Measurements from ENCODE around the gene PROX1. TPM values are rescaled to one million over a fixed set of nuclear protein-coding genes. Genes with fewer than 3 reads are reported as not detected.

PROX1 gene
- total and polyA plus RNA-seq, 9 of the 15 experiments (the other 6 are each of a cell fraction or from before 2014, with no cell fraction given) = 0.14 to 0.22 TPM; not detected in 7

GRCh38 chr1:214003233-214003632, 15.5 kb downstream of the PROX1 start (continued):
- TF ChIP-seq BCLAF1 (IDR thresholded peaks at IDR 0.05; ENCODE audit: borderline replicate concordance in 1 of 2, control insufficient read depth in 1 of 2, low read depth in 2 of 2, low read length in 1 of 2) = no peak
- no peak for TF ChIP-seq HCFC1 (IDR thresholded peaks at IDR 0.05; ENCODE audit: low read depth, low read length)
- TF ChIP-seq CBFA2T2 (conservative IDR thresholded peaks at IDR 0.05) = peak; percentile 91
- TF ChIP-seq CREM (IDR thresholded peaks at IDR 0.05; ENCODE audit: low read depth) = peak; percentile 17; the same call in 1 of the 2 replicates
- no peak for TF ChIP-seq ZNF133 (CRISPR knock-in tag; IDR thresholded peaks at IDR 0.05)
- no peak for TF ChIP-seq POLR2B (IDR thresholded peaks at IDR 0.05; ENCODE audit: low read depth, partially characterized antibody)
- no peak for TF ChIP-seq TSHZ1 (CRISPR knock-in tag; IDR thresholded peaks at IDR 0.05)
- no peak for TF ChIP-seq ILF3 (IDR thresholded peaks at IDR 0.05; ENCODE audit: borderline replicate concordance)
- TF ChIP-seq SRSF3 (IDR thresholded peaks at IDR 0.05; ENCODE audit: insufficient read depth, low read length) = no peak
- no peak for TF ChIP-seq ARID3B (CRISPR knock-in tag; IDR thresholded peaks at IDR 0.05; ENCODE audit: borderline replicate concordance)
- no peak for TF ChIP-seq HINFP (tag; conservative IDR thresholded peaks at IDR 0.05; ENCODE audit: low read depth)
- no peak for TF ChIP-seq PPARD (CRISPR knock-in tag; IDR thresholded peaks at IDR 0.05)
- peak; percentile 45; the same call in 1 of the 2 replicates for TF ChIP-seq JUND (IDR thresholded peaks at IDR 0.05; ENCODE audit: borderline replicate concordance, low read depth, low read length)
- TF ChIP-seq JUND (tag; IDR thresholded peaks at IDR 0.05; ENCODE audit: borderline replicate concordance, low read depth, low read length) = peak; percentile 42; the same call in 1 of the 3 replicates
- 0 out of 2 replicates have a peak, but pooled peaks have one; percentile 57 for TF ChIP-seq SMARCC2 (IDR thresholded peaks at IDR 0.05; ENCODE audit: low read depth)
- no peak for TF ChIP-seq SMAD1 (IDR thresholded peaks at IDR 0.05; ENCODE audit: low read depth, low read length, partially characterized antibody)
- peak; percentile 71; the same call in 1 of the 2 replicates for TF ChIP-seq EP300 (IDR thresholded peaks at IDR 0.05; ENCODE audit: low read length)
- no peak for TF ChIP-seq ZNF583 (CRISPR knock-in tag; IDR thresholded peaks at IDR 0.05)
- TF ChIP-seq ZNF282 (CRISPR knock-in tag; IDR thresholded peaks at IDR 0.05) = no peak
- TF ChIP-seq MEIS2 (IDR thresholded peaks at IDR 0.05; ENCODE audit: partially characterized antibody) = peak; percentile 95

All from K562 (cell line).